ENCODE results near the gene GALNT9.

DNA sequence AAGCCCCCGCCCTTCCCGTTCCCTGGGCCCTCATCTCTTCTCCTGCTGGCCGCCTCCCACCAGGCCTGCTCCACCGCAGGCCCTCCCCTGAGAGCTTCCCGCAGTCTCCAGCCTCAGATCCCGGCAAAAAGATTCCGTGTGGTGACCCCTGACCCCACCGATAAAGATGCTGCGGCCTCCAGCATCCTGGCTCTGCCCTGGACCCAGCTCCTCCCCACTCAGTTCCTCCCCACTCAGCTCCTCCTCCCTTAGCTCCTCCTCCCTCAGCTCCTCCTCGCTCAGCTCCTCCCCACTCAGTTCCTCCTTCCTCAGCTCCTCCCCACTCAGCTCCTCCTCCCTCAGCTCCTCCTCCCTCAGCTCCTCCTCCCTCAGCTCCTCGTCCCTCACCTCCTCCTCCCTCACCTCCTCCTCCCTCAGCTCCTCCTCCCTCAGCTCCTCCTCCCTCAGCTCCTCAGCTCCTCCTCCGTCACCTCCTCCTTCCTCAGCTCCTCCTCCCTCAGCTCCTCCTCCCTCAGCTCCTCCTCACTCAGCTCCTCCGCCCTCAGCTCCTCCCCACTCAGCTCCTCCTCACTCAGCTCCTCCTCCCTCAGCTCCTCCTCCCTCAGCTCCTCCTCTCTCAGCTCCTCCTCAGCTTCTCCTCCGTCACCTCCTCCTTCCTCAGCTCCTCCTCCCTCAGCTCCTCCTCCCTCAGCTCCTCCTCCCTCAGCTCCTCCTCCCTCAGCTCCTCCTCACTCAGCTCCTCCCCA is 168.2 kb downstream of the GALNT9 start:
- TF ChIP-seq, protein P1, sequence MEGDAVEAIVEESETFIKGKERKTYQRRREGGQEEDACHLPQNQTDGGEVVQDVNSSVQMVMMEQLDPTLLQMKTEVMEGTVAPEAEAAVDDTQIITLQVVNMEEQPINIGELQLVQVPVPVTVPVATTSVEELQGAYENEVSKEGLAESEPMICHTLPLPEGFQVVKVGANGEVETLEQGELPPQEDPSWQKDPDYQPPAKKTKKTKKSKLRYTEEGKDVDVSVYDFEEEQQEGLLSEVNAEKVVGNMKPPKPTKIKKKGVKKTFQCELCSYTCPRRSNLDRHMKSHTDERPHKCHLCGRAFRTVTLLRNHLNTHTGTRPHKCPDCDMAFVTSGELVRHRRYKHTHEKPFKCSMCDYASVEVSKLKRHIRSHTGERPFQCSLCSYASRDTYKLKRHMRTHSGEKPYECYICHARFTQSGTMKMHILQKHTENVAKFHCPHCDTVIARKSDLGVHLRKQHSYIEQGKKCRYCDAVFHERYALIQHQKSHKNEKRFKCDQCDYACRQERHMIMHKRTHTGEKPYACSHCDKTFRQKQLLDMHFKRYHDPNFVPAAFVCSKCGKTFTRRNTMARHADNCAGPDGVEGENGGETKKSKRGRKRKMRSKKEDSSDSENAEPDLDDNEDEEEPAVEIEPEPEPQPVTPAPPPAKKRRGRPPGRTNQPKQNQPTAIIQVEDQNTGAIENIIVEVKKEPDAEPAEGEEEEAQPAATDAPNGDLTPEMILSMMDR (IDR thresholded peaks at IDR 0.05) = no peak
- no peak for TF ChIP-seq EZH2 (IDR thresholded peaks at IDR 0.05; ENCODE audit: borderline replicate concordance, insufficient read depth, low read depth, low read length, poor library complexity, severe bottlenecking)

Data from B cell (primary cell).